Measurements from ENCODE around the gene CCNB3. TPM values are rescaled to one million over a fixed set of nuclear protein-coding genes. Genes with fewer than 3 reads are reported as not detected.

The CCNB3 gene, protein sequence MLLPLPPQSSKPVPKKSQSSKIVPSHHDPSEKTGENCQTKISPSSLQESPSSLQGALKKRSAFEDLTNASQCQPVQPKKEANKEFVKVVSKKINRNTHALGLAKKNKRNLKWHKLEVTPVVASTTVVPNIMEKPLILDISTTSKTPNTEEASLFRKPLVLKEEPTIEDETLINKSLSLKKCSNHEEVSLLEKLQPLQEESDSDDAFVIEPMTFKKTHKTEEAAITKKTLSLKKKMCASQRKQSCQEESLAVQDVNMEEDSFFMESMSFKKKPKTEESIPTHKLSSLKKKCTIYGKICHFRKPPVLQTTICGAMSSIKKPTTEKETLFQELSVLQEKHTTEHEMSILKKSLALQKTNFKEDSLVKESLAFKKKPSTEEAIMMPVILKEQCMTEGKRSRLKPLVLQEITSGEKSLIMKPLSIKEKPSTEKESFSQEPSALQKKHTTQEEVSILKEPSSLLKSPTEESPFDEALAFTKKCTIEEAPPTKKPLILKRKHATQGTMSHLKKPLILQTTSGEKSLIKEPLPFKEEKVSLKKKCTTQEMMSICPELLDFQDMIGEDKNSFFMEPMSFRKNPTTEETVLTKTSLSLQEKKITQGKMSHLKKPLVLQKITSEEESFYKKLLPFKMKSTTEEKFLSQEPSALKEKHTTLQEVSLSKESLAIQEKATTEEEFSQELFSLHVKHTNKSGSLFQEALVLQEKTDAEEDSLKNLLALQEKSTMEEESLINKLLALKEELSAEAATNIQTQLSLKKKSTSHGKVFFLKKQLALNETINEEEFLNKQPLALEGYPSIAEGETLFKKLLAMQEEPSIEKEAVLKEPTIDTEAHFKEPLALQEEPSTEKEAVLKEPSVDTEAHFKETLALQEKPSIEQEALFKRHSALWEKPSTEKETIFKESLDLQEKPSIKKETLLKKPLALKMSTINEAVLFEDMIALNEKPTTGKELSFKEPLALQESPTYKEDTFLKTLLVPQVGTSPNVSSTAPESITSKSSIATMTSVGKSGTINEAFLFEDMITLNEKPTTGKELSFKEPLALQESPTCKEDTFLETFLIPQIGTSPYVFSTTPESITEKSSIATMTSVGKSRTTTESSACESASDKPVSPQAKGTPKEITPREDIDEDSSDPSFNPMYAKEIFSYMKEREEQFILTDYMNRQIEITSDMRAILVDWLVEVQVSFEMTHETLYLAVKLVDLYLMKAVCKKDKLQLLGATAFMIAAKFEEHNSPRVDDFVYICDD (N-terminal part only)
- 1 to 10 TPM in 1 of 3 donors, under 1 TPM in 2; 0.33 to 1.3 (median 0.59) TPM for total RNA-seq

- no peak within 1 kb of the TSS for H3K27ac ChIP-seq
- no peaks in the 10 kb centered on the region for H3K36me3 ChIP-seq
- peak; percentile 33 to 56 for DNase-seq (ENCODE audit: low spot score in 2 of 2)
- H3K9me3 ChIP-seq = no peaks in the 10 kb centered on the region
- TF ChIP-seq POLR2AphosphoS5 (IDR thresholded peaks at IDR 0.05) = no peak
- no peak for TF ChIP-seq POLR2A (IDR thresholded peaks at IDR 0.05)
- peak; percentile 56 to 62 (median 59) for TF ChIP-seq CTCF (IDR thresholded peaks at IDR 0.05)
- peaks cover 0 to 20% of the 10 kb centered on the region in 2 donors for H3K27me3 ChIP-seq
- intact Hi-C loops (cut with DNase I; ENCODE audit: low total_unique reads) = no loop called here
- no peaks in the 10 kb centered on the region for H3K4me1 ChIP-seq
- H3K4me3 ChIP-seq = peak within 1 kb of the TSS; percentile 21 to 59 (median 38)
These were observed at the start of gene CCNB3 for GRCh38 chrX:50204364-50204899. Gene CCNB3 (plus strand): TSS chrX:50204765. CDS start chrX:50285164, 80,399 bp downstream.

DNA sequence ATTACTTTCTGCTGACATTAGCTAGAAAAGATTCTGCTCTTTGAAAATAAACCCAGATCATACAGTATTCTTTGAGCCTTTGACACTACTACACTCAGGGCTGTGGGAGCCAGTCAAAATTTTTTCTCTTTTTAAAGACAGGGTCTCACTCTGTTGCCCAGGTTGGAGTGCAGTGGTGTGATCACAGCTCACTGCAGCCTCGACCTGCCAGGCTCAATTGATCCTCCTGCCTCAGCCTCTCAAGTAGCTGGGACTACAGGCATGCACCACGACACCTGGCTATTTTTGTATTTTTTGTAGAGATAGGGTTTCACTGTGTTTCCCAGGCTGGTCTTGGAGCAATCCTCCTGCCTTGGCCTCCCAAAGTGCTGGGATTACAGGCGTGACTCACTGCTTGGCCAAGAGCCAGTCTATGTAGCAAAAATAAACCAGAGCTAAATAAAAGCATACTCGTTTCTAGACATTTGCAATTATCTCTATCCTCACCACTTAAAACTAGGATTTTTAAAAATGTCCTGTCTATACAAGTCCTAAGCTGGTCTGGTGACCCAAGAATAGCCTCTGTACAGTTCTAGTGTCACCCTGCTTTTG lies 46.9 kb upstream of the CCNB3 start:
- TF ChIP-seq POLR2AphosphoS5 (IDR thresholded peaks at IDR 0.05) (no peak), CTCF (IDR thresholded peaks at IDR 0.05) (no peak), POLR2A (IDR thresholded peaks at IDR 0.05) (no peak)
- Histone ChIP-seq H3K36me3 (no peaks in the 10 kb centered on the region), H3K27me3 (peaks cover 0 to 47% of the 10 kb centered on the region in 2 donors), H3K4me1 (no peaks in the 10 kb centered on the region), H3K9me3 (no peaks in the 10 kb centered on the region), H3K4me3 (no peak overlapping the region), H3K27ac (no peak overlapping the region)
- no peak for DNase-seq (ENCODE audit: low spot score in 2 of 2)
- intact Hi-C loops (cut with DNase I; ENCODE audit: low total_unique reads) = no loop called here

GRCh38 chrX:50158593-50158992 lies 46.0 kb upstream of the CCNB3 start:
- TF ChIP-seq POLR2AphosphoS5 (IDR thresholded peaks at IDR 0.05) (no peak), POLR2A (IDR thresholded peaks at IDR 0.05) (no peak), CTCF (IDR thresholded peaks at IDR 0.05) (no peak)
- no peaks in the 10 kb centered on the region for H3K4me1 ChIP-seq
- no peaks in the 10 kb centered on the region for H3K36me3 ChIP-seq
- no peak for DNase-seq (ENCODE audit: low spot score in 2 of 2)
- no peaks in the 10 kb centered on the region for H3K9me3 ChIP-seq
- intact Hi-C loops (cut with DNase I; ENCODE audit: low total_unique reads) = no loop called here
- H3K27me3 ChIP-seq = peaks cover 0 to 41% of the 10 kb centered on the region in 2 donors
- H3K27ac ChIP-seq = no peak overlapping the region
- no peak overlapping the region for H3K4me3 ChIP-seq

GRCh38 chrX:50161127-50161526 lies 43.4 kb upstream of the CCNB3 start:
- no peaks in the 10 kb centered on the region for H3K36me3 ChIP-seq
- H3K27me3 ChIP-seq = peaks cover 0 to 38% of the 10 kb centered on the region in 2 donors
- intact Hi-C loops (cut with DNase I; ENCODE audit: low total_unique reads) = no loop called here
- H3K9me3 ChIP-seq = no peaks in the 10 kb centered on the region
- H3K4me3 ChIP-seq = no peak overlapping the region
- H3K27ac ChIP-seq = no peak overlapping the region
- no peaks in the 10 kb centered on the region for H3K4me1 ChIP-seq
- TF ChIP-seq POLR2A (IDR thresholded peaks at IDR 0.05) (no peak), CTCF (IDR thresholded peaks at IDR 0.05) (no peak), POLR2AphosphoS5 (IDR thresholded peaks at IDR 0.05) (no peak)
- no peak for DNase-seq (ENCODE audit: low spot score in 2 of 2)

Measured in breast epithelium (tissue), 4 donors.